SIG-M5 (cell line): ENCODE results near the gene ZNF280D.

Experiments
- DNase-seq: peaks from one replicate; lab custom pipeline; 2025; lab: John Stamatoyannopoulos, UW

ZNF280D gene

DNA sequence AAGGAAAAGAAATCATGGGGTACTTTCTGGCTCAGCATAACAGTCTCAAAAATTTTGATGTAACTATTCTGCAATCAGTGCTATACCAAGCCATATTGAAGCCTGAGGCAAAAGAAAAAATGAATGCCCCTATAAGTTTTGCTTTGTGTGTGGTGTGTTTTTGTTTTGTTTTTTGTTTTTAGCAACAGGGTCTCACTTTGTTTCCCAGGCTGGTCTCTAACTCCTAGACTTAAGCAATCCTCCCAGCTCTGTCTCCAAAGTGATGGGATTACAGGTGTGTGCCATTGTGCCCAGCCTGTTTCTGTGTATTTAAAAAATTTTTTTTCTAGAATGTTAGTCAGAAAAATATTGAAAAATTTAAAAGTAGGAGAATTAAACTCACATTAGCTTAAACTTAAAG lies 93.2 kb downstream of the ZNF280D start:
- no peak for DNase-seq

DNA sequence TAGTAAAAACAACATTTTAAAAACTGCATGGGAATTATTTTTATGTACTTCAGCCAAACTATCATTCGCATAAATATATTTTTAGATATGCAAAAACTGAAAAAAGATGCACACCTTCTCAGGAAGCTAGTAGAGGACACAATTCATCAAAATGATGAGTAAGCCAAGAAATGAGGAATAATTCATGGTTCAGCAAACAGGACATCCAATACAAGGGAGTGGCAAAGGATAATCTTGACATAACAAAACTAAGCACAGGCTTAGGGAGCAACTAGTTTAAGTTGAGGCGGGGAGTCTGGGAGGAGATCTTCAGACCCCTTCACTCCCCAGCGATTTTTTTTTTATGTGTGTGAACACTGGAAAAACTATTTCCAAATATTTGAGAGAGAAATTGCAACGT lies 93.7 kb downstream of the ZNF280D start:
- DNase-seq: no peak

DNA sequence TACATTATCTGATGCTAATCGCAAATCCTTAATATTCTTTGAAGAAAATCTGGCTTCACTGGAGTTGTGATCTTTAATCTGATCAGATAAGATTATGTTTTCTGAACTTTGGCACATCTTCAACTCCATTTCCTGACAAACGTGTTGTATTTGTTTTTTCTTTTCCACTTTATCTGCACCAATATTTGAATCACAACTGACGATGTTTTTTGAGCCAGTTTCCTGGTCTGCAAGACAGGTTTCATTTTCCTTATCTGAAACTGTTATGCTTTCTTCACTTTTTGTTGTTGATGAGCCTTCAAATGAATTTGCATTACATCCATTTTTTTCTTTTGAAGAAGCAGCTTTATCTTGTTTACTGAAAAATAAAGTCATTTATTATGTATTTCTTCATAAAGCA lies 101.5 kb downstream of the ZNF280D start:
- no peak for DNase-seq

- DNase-seq: no peak
These were observed 104.3 kb downstream of the ZNF280D start for GRCh38 chr15:56628893-56629532.

- no peak for DNase-seq
These were observed 113.4 kb downstream of the ZNF280D start for GRCh38 chr15:56619887-56620286.

DNA sequence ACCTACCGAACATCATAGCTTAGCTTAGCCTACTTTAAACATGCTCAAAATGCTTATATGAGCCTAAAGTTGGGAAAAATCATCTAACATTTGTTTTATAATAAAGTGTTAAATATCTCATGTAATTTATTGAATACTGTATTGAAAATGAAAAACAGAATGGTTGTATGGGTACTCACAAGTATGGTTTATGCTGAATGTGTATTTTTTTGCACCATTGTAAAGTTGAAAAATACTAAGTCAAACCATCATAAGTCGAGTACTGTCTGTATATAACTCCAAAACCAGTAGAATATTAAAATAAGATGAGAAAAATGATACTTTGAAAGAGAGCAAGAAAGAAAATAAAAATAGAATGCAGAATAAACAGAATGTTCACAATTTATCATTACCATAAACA lies 115.7 kb downstream of the ZNF280D start:
- DNase-seq: no peak

DNA sequence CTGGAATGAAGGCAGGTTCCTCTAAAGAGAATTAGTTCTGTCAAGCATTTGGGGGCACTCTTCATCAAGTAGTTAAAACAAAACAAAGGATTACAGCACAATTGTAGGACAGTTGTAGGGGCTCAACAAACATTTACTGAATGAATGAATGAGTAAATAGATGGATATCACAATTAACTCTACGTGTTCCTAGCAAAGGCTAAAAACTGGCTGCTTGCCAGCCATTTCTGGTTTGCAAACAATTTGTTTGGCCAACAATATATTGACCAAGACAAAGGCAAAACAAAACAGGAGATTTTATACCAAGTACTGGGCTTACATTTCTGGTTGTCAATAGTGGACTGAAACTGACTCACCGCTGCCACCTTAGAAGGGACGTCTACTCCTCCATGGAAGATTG lies 116.8 kb downstream of the ZNF280D start:
- no peak for DNase-seq

GRCh38 chr15:56613811-56614210 lies 119.5 kb downstream of the ZNF280D start:
- DNase-seq: no peak

DNA sequence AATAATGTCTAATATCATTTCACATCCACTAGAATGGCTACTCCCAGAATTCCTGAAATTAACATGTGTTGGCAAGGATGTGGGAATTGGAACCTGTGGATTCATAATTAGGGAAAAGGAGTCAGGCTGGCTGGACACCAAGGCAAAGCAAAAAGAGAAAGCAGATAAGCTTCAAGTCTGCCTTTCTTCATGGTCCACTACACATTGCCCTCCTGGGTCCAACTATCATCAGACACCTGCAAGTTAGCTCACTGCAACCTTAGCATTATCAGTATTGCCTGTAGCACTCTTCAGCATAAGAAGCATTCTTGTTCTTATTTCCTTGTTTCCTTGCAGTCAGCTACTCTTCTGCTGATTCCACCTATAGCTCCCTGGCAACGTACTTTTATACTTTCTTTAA lies 124.3 kb downstream of the ZNF280D start:
- DNase-seq: no peak

- DNase-seq: no peak
These were observed 125.0 kb downstream of the ZNF280D start for GRCh38 chr15:56608140-56608778.

DNA sequence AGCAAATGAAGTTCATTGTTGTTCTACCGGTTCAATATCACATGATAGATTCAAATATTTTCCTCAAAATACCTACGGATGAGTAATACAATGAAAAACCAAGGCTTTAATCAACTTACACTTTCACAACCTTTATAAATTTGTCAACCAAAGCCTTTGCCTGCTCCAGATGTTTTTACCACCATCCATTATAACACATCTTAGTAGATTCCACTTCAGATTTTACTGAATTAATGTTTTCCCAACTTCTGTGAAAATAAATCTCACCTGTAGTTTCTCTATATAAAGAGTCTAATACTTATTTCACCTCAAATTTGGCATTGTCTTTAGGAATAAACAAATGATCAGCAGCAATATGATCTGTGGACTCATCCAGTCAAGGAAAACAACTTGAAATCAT lies 131.1 kb downstream of the ZNF280D start:
- no peak for DNase-seq

- DNase-seq: no peak
These were observed 132.9 kb downstream of the ZNF280D start for GRCh38 chr15:56600380-56600779.

GRCh38 chr15:56598991-56599390 lies 134.3 kb downstream of the ZNF280D start:
- no peak for DNase-seq

DNA sequence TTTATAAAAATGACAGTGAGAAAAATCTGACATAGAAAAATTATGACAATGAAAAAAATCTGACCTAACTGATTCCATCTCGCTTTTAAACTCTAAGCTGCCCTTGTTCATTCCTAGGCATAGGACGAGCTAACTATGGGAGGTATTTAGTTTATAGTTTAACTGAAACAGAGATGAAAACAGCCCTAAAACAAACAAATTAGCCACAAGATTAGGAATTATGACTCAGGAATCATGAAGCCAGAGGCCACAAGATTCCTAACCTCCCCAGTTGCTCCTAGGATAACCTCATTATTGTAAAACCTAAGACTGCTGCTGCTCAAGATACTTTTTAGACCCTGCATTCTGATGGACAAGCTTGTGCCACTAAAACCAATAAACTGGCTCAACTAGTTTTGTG lies 145.6 kb downstream of the ZNF280D start:
- no peak for DNase-seq

- DNase-seq: no peak
These were observed 147.1 kb downstream of the ZNF280D start for GRCh38 chr15:56586206-56586605.

GRCh38 chr15:56582785-56583184 lies 150.5 kb downstream of the ZNF280D start:
- no peak for DNase-seq
